A673 (cell line): ENCODE results near the gene TXNDC17.
"Not testable (repeated sequence)": the region's sequence is repeated elsewhere in the genome, so short reads cannot be mapped to it uniquely, and the experiment has no call there.

Experiments used
- CTCF ChIP-seq: fragments of 300-800, 200-600 bp; sonication (generic); conservative IDR thresholded peaks from 2 replicates; pipeline ENCODE4 v1.5.1; 2017; ENCODE audit warnings: low read depth, mild to moderate bottlenecking, antibody characterized with exemption, low read length, moderate library complexity, mixed read lengths
- EZH2 ChIP-seq: fragments of 200-600 bp; sonication (generic); IDR thresholded peaks from 2 replicates; pipeline ENCODE4 v1.6.1; 2017; ENCODE audit warnings: borderline replicate concordance, low read depth, mild to moderate bottlenecking, mixed read lengths, antibody characterized with exemption, low read length; ENCODE audit not compliant: poor library complexity, severe bottlenecking

- TF ChIP-seq CTCF, EZH2: not testable (repeated sequence)
These were observed 15.0 kb downstream of the TXNDC17 start for GRCh38 chr17:6655732-6656361.
